Measurements from ENCODE around the gene MAD1L1. TPM values are rescaled to one million over a fixed set of nuclear protein-coding genes. Genes with fewer than 3 reads are reported as not detected.

Gene MAD1L1
- total RNA-seq, 2 experiments from 2014 or later = 157 to 160 TPM

GRCh38 chr7:1995426-1995825, 237.3 kb downstream of the MAD1L1 start:
- no peaks in the 10 kb centered on the region for H3K9me3 Mint-ChIP-seq
- Histone ChIP-seq H3K36me3 (ENCODE audit: insufficient read depth, low read length) (no peaks in the 10 kb centered on the region), H3K4me3 (ENCODE audit: low read length) (no peak overlapping the region), H3K27ac (ENCODE audit: low read depth in 1 of 2, low read length in 2 of 2) (no peak overlapping the region), H3K27me3 (ENCODE audit: control insufficient read depth in 1 of 2, insufficient read depth in 2 of 2, low read length in 2 of 2) (no peaks in the 10 kb centered on the region), H3K9me3 (ENCODE audit: control insufficient read depth in 1 of 2, insufficient read depth in 1 of 2, low read length in 2 of 2) (no peaks in the 10 kb centered on the region), H3K4me1 (ENCODE audit: insufficient read depth, low read length) (no peaks in the 10 kb centered on the region)
- no peaks in the 10 kb centered on the region for H3K27me3 Mint-ChIP-seq
- DNase-seq = no peak
- no peaks in the 10 kb centered on the region for H3K36me3 Mint-ChIP-seq (ENCODE audit: low read depth)
- ATAC-seq (ENCODE audit: poor library complexity) = no peak
- no peak overlapping the region for H3K4me3 Mint-ChIP-seq
- peaks cover 6% of the 10 kb centered on the region for H3K4me1 Mint-ChIP-seq (ENCODE audit: low read depth)
- no peak for TF ChIP-seq CTCF (IDR thresholded peaks at IDR 0.05)
- intact Hi-C loops (cut with DNase I, micrococcal nuclease) = no loop called here
- no peak overlapping the region for H3K27ac Mint-ChIP-seq
- ChIA-PET POLR2A (no interaction called here), CTCF (no interaction called here)

GRCh38 chr7:1994931-1995330, 237.8 kb downstream of the MAD1L1 start:
- no peaks in the 10 kb centered on the region for H3K36me3 ChIP-seq (ENCODE audit: insufficient read depth, low read length)
- POLR2A ChIA-PET = no interaction called here

GRCh38 chr7:1993776-1994740, 238.7 kb downstream of the MAD1L1 start:
- Mint-ChIP-seq H3K27ac (no peak overlapping the region), H3K9me3 (no peaks in the 10 kb centered on the region), H3K4me1 (ENCODE audit: low read depth) (peaks cover 7% of the 10 kb centered on the region), H3K27me3 (no peaks in the 10 kb centered on the region), H3K4me3 (no peak overlapping the region), H3K36me3 (ENCODE audit: low read depth) (no peaks in the 10 kb centered on the region)
- DNase-seq = no peak
- Histone ChIP-seq H3K27me3 (ENCODE audit: control insufficient read depth in 1 of 2, insufficient read depth in 2 of 2, low read length in 2 of 2) (no peaks in the 10 kb centered on the region), H3K4me1 (ENCODE audit: insufficient read depth, low read length) (no peaks in the 10 kb centered on the region), H3K27ac (ENCODE audit: low read depth in 1 of 2, low read length in 2 of 2) (no peak overlapping the region), H3K36me3 (ENCODE audit: insufficient read depth, low read length) (no peaks in the 10 kb centered on the region), H3K9me3 (ENCODE audit: control insufficient read depth in 1 of 2, insufficient read depth in 1 of 2, low read length in 2 of 2) (no peaks in the 10 kb centered on the region), H3K4me3 (ENCODE audit: low read length) (no peak overlapping the region)
- ChIA-PET CTCF (no interaction called here), POLR2A (no interaction called here)
- no peak for ATAC-seq (ENCODE audit: poor library complexity)
- intact Hi-C loops (cut with DNase I, micrococcal nuclease) = no loop called here
- TF ChIP-seq CTCF (IDR thresholded peaks at IDR 0.05) = no peak

More at GRCh38 chr7:1994931-1995330, 237.8 kb downstream of the MAD1L1 start:
- H3K4me3 ChIP-seq (ENCODE audit: low read length) = no peak overlapping the region
- no peaks in the 10 kb centered on the region for H3K27me3 ChIP-seq (ENCODE audit: control insufficient read depth in 1 of 2, insufficient read depth in 2 of 2, low read length in 2 of 2)
- H3K4me1 ChIP-seq (ENCODE audit: insufficient read depth, low read length) = no peaks in the 10 kb centered on the region
- no peaks in the 10 kb centered on the region for H3K9me3 ChIP-seq (ENCODE audit: control insufficient read depth in 1 of 2, insufficient read depth in 1 of 2, low read length in 2 of 2)
- Mint-ChIP-seq H3K4me1 (ENCODE audit: low read depth) (peaks cover 6% of the 10 kb centered on the region), H3K9me3 (no peaks in the 10 kb centered on the region), H3K4me3 (no peak overlapping the region), H3K36me3 (ENCODE audit: low read depth) (no peaks in the 10 kb centered on the region), H3K27ac (no peak overlapping the region), H3K27me3 (no peaks in the 10 kb centered on the region)
- CTCF ChIA-PET = no interaction called here
- no peak for TF ChIP-seq CTCF (IDR thresholded peaks at IDR 0.05)
- no peak overlapping the region for H3K27ac ChIP-seq (ENCODE audit: low read depth in 1 of 2, low read length in 2 of 2)
- DNase-seq = no peak
- intact Hi-C loops (cut with DNase I, micrococcal nuclease) = no loop called here
- no peak for ATAC-seq (ENCODE audit: poor library complexity)
